ENCODE measurements around the gene ZNF814. TPM values are rescaled to one million over a fixed set of nuclear protein-coding genes. Genes with fewer than 3 reads are reported as not detected.
"Not testable (repeated sequence)": the region's sequence is repeated elsewhere in the genome, so short reads cannot be mapped to it uniquely, and the experiment has no call there.

The ZNF814 gene
- total RNA-seq, 2 donors from 2014 or later, result 23.4 to 37.1 TPM

GRCh38 chr19:57849162-57849665 is 39.6 kb downstream of the ZNF814 start:
- Mint-ChIP-seq H3K4me3 (peak overlapping the region; percentile 94), H3K27ac (peak overlapping the region; percentile 98), H3K4me1 (peaks cover 20% of the 10 kb centered on the region)
- ATAC-seq; H3K36me3 Mint-ChIP-seq (ENCODE audit: low read depth); H3K9me3 ChIP-seq (ENCODE audit: control insufficient read depth, low read length, poor library complexity, severe bottlenecking); DNase-seq; H3K27me3 Mint-ChIP-seq: not testable (repeated sequence)

GRCh38 chr19:57847164-57847563 is 41.7 kb downstream of the ZNF814 start:
- not testable (repeated sequence) for H3K27me3 Mint-ChIP-seq; ATAC-seq; DNase-seq; H3K4me3 Mint-ChIP-seq; H3K36me3 Mint-ChIP-seq (ENCODE audit: low read depth); H3K9me3 ChIP-seq (ENCODE audit: control insufficient read depth, low read length, poor library complexity, severe bottlenecking); H3K27ac Mint-ChIP-seq
- H3K4me1 Mint-ChIP-seq, result peaks cover 20% of the 10 kb centered on the region

DNA sequence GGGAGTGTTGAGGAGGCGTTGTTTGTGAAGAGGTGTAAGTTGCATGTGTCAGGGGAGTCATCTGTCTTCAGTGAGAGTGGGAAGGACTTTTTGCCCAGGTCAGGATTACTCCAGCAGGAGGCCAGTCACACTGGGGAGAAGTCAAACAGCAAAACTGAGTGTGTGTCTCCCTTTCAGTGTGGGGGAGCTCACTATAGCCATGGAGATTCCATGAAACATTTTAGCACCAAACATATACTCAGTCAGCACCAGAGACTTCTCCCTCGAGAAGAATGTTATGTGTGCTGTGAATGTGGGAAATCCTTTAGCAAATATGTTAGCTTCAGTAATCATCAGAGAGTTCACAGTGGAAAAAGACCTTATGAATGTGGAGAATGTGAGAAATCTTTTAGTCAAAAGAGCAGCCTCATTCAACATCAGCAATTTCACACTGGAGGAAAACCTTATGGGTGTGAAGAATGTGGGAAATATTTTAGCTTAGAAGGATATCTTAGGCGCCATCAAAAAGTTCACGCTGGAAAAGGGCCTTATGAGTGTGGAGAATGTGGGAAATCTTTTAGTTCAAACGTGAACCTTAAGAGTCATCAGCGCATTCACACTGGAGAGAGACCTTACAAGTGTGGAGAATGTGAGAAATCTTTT is 47.6 kb downstream of the ZNF814 start:
- Mint-ChIP-seq H3K27me3 (no peaks in the 10 kb centered on the region), H3K36me3 (ENCODE audit: low read depth) (peaks cover 2% of the 10 kb centered on the region), H3K4me3 (no peak overlapping the region), H3K4me1 (no peaks in the 10 kb centered on the region), H3K27ac (no peak overlapping the region)
- ATAC-seq (no peak), DNase-seq (no peak)
- H3K9me3 ChIP-seq (ENCODE audit: control insufficient read depth, low read length, poor library complexity, severe bottlenecking), result no peaks in the 10 kb centered on the region

DNA sequence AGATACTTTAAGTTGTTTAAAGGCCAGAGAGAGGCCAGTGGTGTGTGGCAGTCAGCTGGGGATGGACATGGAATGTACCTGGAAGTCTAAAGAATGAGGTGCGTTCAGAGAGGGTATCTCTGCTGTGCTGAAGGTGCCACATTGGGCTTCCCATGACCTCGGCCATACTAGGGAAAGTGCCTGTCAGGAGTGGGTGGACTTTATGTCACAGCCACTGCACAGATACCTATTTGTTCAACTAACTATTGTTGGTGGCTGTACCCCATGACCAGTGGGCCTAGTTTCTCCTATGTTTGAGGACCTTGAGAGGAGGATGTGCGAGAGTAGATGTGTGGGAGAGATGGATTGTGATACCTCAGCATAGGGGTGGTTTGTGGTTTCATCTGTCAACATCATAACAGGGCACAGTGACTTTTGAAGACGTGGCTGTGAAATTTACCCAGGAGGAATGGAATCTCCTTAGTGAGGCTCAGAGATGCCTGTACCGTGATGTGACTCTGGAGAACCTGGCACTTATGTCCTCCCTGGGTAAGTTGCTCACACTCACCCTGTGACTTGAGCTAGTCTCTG is 50.1 kb downstream of the ZNF814 start:
- not testable (repeated sequence) for H3K4me1 Mint-ChIP-seq; H3K4me3 Mint-ChIP-seq; H3K27me3 Mint-ChIP-seq; DNase-seq; H3K36me3 Mint-ChIP-seq (ENCODE audit: low read depth); H3K9me3 ChIP-seq (ENCODE audit: control insufficient read depth, low read length, poor library complexity, severe bottlenecking)
- ATAC-seq, result peak; percentile 36
- H3K27ac Mint-ChIP-seq, result peak overlapping the region; percentile 75

DNA sequence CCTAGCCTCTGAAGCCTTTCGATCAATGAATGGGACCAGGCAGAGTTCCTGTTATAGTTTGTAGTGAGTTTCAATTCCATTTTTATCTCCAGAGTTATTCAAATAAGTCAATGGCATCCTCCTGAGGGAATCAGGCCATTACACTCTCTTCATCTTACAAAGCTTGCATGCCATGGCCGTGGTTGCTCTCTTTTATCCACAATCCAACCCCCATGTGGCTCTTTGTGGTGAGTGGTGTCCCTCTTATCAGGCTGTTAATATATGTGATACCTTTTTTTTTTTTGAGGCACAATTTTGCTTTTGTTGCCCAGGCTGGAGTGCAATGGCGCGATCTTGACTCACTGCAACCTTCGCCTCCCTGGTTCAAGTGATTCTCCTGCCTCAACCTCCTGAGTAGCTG is 51.8 kb downstream of the ZNF814 start:
- not testable (repeated sequence) for DNase-seq; H3K27ac Mint-ChIP-seq; H3K36me3 Mint-ChIP-seq (ENCODE audit: low read depth); H3K4me1 Mint-ChIP-seq; ATAC-seq; H3K4me3 Mint-ChIP-seq; H3K9me3 ChIP-seq (ENCODE audit: control insufficient read depth, low read length, poor library complexity, severe bottlenecking); H3K27me3 Mint-ChIP-seq

GRCh38 chr19:57830071-57830602 is 58.7 kb downstream of the ZNF814 start, which contains the start of gene ZNF587B:
ZNF587B (plus strand) TSS chr19:57830299; CDS start chr19:57830529, 230 bp downstream.
- H3K4me3 Mint-ChIP-seq, result no peak within 1 kb of the TSS
- no peak within 1 kb of the TSS for H3K27ac Mint-ChIP-seq
- peak in 1 of 3 donors; percentile 17 for DNase-seq
- H3K4me1 Mint-ChIP-seq, result peaks cover 18% of the 10 kb centered on the region
- peak; percentile 48 for ATAC-seq
- H3K36me3 Mint-ChIP-seq (ENCODE audit: low read depth), result no peaks in the 10 kb centered on the region
- H3K9me3 ChIP-seq (ENCODE audit: control insufficient read depth, low read length, poor library complexity, severe bottlenecking), result no peaks in the 10 kb centered on the region
- H3K27me3 Mint-ChIP-seq, result no peaks in the 10 kb centered on the region

DNA sequence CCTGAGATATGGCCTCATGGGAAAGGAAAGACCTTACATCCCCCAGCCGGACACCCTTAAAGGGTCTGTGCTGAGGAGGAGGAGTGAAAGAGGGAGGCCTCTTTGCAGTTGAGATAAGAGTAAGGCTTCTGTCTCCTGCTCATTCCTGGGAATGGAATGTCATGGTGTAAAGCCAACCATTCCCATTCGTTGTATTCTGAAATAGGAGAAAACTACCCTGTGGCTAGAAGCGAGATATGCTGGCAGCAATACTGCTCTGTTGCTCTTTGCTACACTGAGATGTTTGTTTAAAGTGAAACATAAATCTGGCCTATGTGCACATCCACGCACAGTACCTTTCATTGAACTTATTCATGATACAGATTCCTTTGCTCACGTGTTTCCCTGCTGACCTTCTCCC is 59.5 kb downstream of the ZNF814 start:
- H3K27ac Mint-ChIP-seq, result no peak overlapping the region
- H3K4me1 Mint-ChIP-seq, result peaks cover 20% of the 10 kb centered on the region
- H3K36me3 Mint-ChIP-seq (ENCODE audit: low read depth), result no peaks in the 10 kb centered on the region
- no peak for DNase-seq
- H3K9me3 ChIP-seq (ENCODE audit: control insufficient read depth, low read length, poor library complexity, severe bottlenecking), result no peaks in the 10 kb centered on the region
- H3K4me3 Mint-ChIP-seq, result no peak overlapping the region
- no peaks in the 10 kb centered on the region for H3K27me3 Mint-ChIP-seq
- ATAC-seq, result no peak

DNA sequence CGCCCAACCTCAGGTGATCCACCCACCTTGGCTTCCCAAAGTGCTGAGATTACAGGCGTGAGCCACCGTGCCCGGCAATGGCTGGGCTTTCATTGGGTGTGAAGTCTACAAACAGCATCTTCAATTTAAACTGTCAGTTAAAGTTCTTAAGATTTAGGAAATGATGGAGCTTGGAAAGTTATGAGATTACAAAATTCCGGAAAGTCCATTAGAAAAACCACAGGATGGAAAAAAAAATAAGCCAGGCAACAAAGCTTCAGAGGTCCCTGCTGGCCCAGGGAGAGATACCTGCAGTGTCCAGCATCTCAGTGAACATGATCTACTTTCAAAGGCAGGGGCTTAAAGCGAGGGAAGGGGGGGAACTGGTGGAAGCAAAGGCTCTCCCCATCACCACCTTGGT is 63.3 kb downstream of the ZNF814 start:
- DNase-seq (no peak), ATAC-seq (no peak)
- Mint-ChIP-seq H3K4me1 (peaks cover 42% of the 10 kb centered on the region), H3K27ac (peak overlapping the region; percentile 9), H3K27me3 (no peaks in the 10 kb centered on the region), H3K4me3 (no peak overlapping the region), H3K36me3 (ENCODE audit: low read depth) (no peaks in the 10 kb centered on the region)
- no peaks in the 10 kb centered on the region for H3K9me3 ChIP-seq (ENCODE audit: control insufficient read depth, low read length, poor library complexity, severe bottlenecking)

GRCh38 chr19:57823608-57824007 is 65.2 kb downstream of the ZNF814 start:
- not testable (repeated sequence) for DNase-seq; H3K4me3 Mint-ChIP-seq; H3K27me3 Mint-ChIP-seq; H3K9me3 ChIP-seq (ENCODE audit: control insufficient read depth, low read length, poor library complexity, severe bottlenecking); H3K36me3 Mint-ChIP-seq (ENCODE audit: low read depth); ATAC-seq
- Mint-ChIP-seq H3K4me1 (peaks cover 50% of the 10 kb centered on the region), H3K27ac (peak overlapping the region; percentile 79)

DNA sequence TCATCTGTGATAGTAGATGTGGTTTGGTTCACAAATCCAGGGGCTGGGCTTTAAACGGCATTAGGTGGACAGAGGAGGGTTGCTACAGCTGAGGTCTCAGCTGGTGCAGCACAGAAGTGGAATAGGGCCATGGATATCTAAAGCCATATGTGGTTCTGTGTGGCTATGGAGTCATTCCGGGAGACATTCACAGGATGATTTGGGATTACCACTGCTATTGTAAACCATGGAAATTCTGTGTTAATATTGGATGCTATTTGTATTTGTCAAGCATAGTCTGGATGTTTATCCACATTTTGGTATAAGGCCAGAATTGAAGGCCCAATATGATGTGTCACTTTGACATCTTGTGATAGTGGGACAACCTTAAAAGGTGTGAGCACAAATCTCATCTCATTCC is 65.7 kb downstream of the ZNF814 start:
- not testable (repeated sequence) for H3K27me3 Mint-ChIP-seq; H3K9me3 ChIP-seq (ENCODE audit: control insufficient read depth, low read length, poor library complexity, severe bottlenecking); H3K36me3 Mint-ChIP-seq (ENCODE audit: low read depth); ATAC-seq; H3K4me3 Mint-ChIP-seq; DNase-seq
- peak overlapping the region; percentile 79 for H3K27ac Mint-ChIP-seq
- H3K4me1 Mint-ChIP-seq, result peaks cover 50% of the 10 kb centered on the region

DNA sequence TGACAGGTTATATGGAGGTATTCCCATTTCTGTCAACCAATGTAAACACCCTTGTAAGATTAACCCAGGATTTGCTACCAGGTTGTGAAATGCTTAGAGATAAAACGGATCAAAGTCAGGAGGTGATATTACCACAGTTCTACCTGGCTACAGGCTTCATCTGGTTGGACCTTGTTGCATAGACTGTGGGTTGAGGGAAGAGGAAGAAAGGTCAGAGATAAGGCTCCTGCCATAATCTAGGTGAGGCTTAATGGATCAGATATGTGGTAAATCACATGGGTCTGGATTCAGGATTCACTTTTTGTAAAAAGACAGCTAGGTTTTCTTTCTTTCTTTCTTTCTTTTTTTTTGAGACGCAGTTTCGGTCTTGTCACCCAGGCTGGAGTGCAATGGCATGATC is 67.3 kb downstream of the ZNF814 start:
- peaks cover 45% of the 10 kb centered on the region for H3K4me1 Mint-ChIP-seq
- not testable (repeated sequence) for ATAC-seq; H3K4me3 Mint-ChIP-seq; H3K27ac Mint-ChIP-seq; H3K36me3 Mint-ChIP-seq (ENCODE audit: low read depth); DNase-seq; H3K9me3 ChIP-seq (ENCODE audit: control insufficient read depth, low read length, poor library complexity, severe bottlenecking); H3K27me3 Mint-ChIP-seq

DNA sequence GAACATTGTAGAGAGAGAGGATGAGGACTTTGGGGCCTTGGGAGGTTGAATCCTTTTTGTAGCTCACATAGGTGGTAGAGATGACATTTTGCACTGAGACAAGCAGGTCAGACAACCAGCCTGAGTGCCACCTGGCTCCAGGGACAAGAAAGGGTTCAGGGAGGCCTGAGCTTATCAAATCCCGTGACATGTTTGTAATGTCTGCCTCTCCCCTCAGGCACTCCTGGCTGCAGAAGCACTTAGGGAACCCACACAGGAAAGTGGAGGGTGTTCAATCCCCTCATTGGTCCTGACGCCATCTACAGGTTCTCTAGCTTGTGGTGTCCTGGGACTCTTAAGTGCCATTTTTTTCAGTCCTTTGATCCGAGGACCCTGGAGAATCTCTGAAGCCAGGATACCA is 67.7 kb downstream of the ZNF814 start:
- H3K27ac Mint-ChIP-seq, result peak overlapping the region; percentile 99

DNA sequence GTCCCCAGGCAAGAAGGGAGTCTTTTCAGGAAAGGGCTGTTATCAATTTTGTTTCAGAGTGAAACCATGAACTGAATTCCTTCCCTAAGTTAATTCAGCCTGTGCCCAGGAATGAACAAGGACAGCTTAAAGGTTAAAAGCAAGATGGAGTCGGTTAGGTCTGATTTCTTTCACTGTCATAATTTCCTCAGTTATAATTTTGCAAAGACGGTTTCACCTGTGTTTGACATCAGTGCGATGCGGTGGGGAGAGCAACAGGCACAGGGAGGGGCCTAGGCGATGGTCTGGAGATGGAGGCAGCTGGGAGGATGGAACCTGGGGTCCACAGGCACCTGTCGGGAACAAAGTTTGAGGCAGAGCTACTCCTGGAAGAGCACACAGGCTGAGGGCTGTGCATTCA is 68.2 kb downstream of the ZNF814 start:
- ATAC-seq, result no peak

More for the DNA sequence above, 67.7 kb downstream of the ZNF814 start:
- not testable (repeated sequence) for H3K27me3 Mint-ChIP-seq; DNase-seq; ATAC-seq; H3K36me3 Mint-ChIP-seq (ENCODE audit: low read depth); H3K9me3 ChIP-seq (ENCODE audit: control insufficient read depth, low read length, poor library complexity, severe bottlenecking)
- Mint-ChIP-seq H3K4me3 (peak overlapping the region; percentile 96), H3K4me1 (peaks cover 44% of the 10 kb centered on the region)

More for the DNA sequence above, 68.2 kb downstream of the ZNF814 start:
- H3K9me3 ChIP-seq (ENCODE audit: control insufficient read depth, low read length, poor library complexity, severe bottlenecking), result no peaks in the 10 kb centered on the region
- Mint-ChIP-seq H3K27me3 (no peaks in the 10 kb centered on the region), H3K27ac (peak overlapping the region; percentile 99), H3K4me1 (peaks cover 44% of the 10 kb centered on the region), H3K36me3 (ENCODE audit: low read depth) (no peaks in the 10 kb centered on the region), H3K4me3 (peak overlapping the region; percentile 96)
- DNase-seq, result no peak
